CD4-positive, alpha-beta T cell treated with Interleukin-15 for 4 hours (primary cell): ENCODE data around the gene PCYT1B.
"Not testable (repeated sequence)": the region's sequence is repeated elsewhere in the genome, so short reads cannot be mapped to it uniquely, and the experiment has no call there.

Experiments
- DNase-seq: peaks from one replicate; pipeline ENCODE4 v3.0.0-alpha.2; 2020; ENCODE audit warnings: low spot score

The PCYT1B gene

DNA sequence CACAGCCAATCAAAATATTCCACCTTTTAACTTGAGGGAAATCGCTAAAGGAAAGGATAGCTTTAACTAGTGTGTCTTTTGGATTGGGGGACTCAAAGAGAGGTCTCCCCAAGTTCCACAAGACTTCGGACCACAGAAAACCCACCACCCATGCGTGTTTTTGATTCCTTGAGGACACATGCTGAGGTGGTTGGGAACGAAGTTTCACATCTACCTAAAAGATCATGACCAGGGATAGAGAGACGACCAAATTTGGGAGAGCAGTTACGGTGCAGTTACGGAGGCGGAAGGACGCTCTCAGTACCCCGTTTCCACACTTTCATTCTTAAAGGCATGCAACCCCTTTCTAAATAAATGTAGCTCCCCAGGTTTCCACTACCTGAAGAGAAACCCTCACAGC, 1.1 kb downstream of the PCYT1B start:
- DNase-seq = no peak

DNA sequence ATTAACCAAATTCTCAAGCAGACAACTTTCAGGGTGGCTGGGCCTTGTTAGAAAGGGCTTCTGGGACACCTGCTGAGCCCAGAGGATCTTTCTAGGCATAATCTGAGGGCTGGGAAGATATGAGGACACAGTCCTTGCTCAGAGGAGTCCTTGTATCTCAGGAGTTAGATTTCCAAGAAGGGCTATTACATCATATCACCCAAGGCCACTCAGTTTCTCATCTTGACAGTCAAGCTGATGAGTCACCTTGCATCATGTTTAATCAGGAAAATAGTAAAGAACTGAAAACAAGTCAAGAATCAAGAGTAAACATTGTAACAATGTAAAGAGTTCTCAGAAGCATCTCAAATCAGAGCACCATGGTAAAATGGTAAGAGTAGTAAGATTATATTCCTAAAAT, 4.0 kb downstream of the PCYT1B start:
- DNase-seq = no peak

DNA sequence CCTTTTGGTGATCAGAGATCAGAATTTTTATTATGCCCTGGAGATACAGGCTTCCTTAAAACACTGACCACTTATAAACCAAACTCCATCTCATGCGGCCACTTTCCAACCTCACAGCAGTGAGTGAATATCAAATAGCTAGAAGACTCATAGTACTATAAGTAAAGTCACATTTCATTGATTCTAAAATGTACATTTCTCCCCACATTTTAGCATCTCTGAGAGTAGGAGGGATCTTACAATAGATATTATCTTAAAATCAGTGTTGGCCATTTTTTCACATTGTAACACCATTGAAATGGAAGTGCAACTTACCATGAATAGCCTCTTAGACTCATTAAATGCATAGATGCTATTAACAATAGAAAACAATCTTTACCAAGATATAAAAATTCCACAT, 17.4 kb downstream of the PCYT1B start:
- no peak for DNase-seq

DNA sequence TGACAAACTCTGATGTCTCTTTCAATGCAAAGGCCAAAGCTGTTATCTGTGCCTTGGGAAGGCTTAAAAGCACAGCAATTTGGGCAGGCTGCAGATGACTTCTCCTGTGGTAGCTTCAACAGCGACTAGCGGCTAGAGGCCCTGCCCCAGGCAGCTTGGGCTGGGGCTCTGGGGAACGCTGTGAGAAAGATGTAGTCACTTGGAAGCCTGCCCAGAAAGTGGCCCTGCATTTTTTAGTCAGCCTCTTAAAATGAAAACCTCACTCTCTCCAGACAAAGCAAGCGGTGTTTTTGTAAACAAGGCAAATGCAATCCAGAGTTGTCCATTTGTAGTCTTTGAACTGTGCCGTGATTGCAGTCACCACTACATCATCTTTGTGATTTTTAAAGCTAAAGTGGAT, 27.5 kb downstream of the PCYT1B start:
- no peak for DNase-seq

DNA sequence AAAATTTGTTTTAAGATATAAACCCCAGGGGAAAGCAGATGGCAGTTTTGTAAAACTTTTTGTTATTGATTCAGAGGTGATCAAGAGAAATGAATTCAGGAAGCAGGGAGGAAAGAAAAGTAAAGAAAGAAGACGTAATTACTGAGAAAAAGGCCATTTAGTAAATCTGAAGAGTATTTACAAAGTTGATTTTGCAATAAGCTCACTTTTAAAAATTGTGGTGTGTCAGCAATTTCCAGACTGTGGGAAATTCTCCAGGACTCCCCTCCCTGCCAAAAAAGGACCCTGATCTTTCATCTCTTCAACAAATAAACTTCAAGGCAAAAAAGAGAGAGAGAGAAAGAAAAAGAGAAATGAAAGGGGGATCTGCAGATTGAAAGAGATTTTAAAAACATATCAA, 36.6 kb downstream of the PCYT1B start:
- DNase-seq = no peak

DNA sequence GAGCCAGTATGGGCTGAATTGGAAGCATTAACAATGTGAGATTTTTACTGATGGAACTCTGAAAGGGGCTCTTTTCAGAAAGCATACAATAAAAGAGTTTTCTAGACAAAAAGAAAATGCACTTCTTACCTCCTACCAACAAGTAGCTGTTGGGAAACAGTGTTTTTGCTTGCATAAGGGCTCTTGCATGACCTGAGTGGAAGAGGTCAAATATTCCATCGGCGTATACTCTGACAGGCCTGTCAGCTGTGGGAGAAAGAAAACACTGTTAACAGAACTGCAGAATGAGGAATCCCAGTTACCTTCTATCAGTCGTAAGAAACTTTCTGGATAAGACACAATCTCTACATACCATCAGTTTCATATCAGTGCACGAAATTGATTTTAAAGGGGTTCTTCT, 39.5 kb downstream of the PCYT1B start:
- DNase-seq = no peak

DNA sequence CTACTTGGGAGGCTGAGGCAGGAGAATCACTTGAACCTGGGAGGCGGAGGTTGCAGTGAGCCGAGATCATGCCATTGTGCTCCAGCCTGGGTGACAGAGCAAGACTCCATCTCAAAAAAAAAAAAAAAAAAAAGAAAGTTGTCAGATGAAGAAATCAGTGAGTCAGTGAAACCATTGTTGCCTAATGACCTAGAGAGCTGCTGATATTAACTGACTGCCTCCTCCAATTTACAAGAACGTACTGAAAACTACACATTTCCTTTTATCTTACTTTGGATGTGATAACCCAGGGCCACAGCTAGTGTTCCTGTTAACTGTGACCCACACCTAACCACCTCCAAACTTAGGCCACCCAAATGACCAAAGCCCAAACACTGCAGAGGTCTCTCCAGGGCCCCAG, 41.2 kb downstream of the PCYT1B start:
- DNase-seq = not testable (repeated sequence)

DNA sequence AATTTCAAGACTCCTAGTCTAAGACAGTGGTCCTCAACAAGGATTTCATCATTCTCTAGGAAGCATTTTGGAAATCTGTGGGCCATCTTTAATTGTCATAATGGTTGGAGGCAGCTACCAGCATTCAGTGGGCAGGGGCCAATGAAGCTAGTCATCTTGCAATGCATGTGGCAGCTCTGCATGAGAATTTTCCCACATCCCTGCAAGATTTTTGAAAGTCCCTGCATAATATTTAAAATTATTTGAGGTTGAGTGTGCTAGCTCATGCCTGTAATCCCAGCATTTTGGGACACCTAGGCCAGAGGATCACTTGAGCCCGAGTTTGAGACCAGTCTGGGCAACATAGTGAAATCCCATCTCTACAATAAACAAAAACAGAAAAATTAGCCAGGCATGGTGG, 44.0 kb downstream of the PCYT1B start:
- no peak for DNase-seq

DNA sequence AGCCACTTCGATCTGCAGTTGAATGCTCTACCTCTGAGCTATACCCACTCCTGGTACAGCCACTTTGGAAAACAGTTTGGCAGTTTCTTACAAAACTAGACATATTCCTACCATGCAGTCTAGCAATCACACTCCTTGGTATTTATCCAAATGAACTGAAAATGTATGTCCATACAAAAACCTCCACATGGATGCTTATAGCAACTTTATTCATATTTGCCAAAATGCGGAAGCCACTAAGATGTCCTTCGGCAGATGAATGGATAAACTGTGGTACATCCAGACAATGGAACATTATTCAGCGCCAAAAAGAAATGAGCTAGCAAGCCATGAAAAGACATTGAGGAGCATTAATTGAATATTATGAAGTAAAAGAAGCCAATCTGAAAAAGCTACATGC, 45.3 kb downstream of the PCYT1B start:
- no peak for DNase-seq

DNA sequence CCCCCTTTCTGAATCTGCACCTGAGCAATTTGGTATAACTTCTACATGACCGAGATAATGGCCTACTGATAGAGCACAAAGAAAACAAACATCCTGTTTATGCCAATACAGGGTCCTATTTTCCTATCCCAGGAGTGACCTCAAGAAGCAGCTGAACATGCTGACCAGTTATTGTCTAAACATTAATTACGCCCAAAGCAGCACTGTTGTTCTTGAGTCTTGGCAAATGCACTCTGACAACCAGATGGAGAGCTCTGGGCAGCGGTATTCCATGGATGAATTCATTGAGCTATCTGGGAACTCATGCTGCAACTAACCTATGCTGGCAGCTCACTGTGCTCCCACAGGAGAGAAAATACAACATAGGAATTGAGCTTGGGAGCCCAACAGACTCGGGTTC, 52.6 kb downstream of the PCYT1B start:
- DNase-seq = no peak

DNA sequence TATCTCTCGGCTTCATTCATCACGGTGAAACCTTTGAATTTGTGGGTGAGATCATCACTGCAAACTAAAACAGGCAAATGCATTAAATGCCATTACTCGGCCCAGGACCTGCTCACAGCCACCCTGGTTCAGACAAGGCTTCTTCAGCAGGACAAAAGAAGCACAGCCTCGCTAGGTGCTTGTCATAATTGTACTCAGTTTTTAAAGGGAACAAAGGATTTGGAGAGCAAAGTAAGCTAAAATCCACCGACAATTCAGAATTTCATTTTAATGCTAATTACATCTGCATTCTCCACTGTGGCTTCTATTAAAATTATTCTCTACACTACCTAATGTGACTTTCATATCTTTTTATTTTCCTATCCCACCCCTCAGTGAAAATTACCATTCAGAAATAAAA, 57.0 kb downstream of the PCYT1B start:
- no peak for DNase-seq

DNA sequence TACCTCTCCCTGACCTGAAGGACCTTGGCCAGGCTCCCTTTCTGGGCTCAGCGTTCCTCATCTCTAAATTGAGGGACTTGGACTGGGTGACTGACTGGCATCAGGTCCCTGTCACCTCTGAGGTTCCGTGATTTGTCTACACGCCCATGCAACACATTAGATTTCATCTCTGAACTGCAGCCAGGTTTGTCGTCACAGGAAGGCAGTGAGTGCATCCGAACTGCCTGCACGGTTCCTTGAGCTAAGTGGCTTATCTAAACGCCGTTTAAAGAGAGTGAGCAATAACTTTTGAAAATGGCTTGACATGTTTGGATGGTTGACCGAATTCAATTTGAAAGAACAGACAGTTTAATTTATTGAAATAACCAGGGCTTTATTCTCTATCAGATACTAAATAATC, 70.1 kb downstream of the PCYT1B start:
- no peak for DNase-seq

DNA sequence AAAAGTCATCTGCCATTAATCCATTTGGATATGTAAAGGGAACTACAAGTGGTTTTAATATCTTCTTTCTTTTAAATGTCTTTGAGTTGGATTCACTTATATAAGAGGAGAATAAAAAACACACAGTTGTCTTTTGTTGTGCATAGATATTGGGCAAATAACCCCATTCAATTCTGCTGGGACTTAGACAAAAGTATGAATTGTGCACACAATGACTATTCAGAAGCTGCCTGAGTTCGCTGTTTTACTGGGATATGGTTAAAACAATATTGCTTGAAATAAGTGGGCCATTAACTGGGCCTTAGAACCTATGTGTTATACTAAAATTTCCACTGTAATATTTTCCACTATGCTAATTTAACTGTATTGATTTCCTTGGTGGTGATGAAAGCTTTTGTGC, 71.7 kb downstream of the PCYT1B start:
- DNase-seq = no peak

DNA sequence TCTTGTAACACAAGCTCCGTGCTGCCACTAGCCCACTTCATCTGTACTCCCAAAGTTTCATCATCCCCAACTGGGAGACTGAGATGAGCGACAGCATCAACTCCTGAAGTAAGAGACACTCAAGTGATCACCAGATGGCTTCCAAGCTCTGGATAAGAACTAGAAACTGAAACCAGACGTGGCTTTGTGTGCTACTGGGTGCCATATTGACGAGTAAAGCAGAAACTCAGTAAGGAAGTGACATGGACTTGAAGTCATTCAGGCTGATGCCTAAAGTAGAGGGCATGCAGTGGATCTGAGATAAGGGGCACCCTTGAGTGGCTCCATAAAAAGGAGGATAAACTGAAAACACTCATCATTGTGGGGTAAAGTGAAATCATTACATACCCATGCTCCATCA, 72.4 kb downstream of the PCYT1B start:
- DNase-seq = no peak

DNA sequence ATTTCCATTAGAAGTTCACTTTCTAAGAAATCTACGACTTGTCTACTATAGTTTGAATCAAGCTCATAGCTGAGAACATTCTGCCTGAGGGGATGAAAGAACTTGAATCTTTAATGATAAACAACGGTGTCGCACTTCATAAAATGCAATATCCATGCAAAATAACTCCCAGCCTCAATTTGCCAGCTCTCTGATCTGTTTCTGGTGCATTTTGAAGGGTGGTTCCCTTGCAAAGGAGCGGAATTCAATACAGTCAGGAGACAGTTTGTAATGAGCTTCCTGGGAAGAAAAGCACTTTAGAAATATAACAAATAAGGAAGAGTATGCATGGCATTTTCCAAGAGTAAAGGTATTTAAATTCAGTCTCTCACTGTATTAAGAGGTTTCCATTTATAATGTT, 80.0 kb downstream of the PCYT1B start:
- DNase-seq = no peak

DNA sequence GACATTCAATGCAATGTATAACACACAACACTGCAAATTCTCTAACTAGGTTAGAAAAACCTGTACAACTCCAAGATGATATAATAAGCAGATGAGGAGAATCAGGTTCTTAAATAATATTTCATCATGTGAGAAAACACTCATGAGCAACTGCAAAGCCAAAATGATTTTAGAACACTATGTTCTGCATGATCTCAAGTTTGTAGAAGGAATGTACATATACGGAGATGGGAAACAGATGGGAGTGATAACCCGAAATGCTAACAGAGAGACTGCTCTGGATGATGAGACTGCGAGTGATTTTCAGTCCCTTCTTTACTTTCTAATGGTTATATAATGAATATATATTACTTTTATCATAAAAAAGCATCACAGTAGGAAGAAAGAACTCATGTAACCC, 80.9 kb downstream of the PCYT1B start:
- DNase-seq = no peak

DNA sequence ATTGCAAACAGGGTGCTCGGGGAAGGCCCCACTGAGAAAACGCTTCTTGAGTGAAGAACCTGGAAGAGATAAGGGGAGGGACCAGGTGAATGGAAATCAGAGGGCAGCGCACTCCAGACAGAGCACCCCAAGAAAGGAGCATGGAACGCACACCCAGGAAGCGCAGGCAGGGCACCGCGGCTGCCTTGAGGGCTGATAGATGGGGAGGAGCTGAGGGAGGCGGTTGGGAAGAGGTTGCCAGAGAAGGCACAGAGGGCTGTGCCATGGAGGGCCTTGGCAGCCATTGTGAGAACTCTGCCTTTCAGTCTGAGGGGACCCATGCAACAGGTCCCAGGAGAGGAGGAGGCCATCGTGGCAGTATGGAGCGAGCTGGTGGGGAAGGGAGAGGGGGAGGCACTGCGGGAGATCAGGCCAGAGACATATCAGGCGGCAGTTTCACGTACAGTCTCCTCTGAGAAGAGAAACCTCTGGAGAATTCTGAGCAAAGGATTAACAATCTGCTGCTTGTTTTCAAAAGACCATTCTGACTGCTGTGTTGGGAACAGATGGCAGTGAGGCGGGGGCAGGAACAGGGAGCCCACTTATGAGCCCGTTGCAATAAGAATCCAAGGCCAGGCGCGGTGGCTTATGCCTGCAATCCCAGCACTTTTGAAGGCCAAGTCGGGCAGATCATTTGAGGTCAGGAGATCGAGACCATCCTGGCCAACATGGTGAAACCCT, 83.7 kb downstream of the PCYT1B start:
- no peak for DNase-seq

DNA sequence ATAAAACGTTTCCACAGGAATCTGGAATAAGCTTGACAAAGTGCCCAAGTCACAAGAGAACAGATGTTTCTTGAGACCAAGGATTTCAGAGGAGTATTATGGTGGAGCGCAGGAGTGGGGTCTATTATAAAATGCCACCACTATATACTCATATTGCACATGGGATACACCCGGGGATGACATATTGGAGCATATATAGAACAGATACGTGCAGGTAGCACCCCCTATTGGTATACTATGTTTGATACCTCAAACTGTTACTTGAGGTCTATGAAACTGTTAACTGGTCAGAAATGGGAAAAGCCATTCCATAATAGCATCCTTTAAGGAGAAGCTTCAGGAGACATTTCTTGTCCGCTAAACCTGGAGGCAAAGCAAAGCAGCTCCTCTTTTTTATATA, 86.0 kb downstream of the PCYT1B start:
- DNase-seq = no peak

DNA sequence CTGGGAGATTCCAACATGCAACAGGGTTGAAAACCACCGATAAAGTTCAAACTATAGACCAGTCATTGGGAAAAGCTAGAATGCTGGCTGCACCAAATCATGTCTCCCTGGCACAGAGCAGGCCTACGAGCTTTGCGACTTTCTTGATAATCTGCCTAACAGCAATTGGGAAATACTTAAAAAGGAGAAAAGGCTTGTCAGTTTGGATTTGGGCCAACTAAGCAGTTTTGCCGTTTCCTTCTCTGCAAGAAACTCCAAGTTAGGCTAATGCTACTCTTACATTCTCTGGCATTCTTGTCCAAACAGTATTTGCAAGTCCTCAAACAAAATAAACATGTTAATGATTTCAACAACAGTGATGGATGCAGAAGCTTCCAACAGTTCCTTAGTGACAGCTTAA, 94.1 kb downstream of the PCYT1B start:
- DNase-seq = no peak

DNA sequence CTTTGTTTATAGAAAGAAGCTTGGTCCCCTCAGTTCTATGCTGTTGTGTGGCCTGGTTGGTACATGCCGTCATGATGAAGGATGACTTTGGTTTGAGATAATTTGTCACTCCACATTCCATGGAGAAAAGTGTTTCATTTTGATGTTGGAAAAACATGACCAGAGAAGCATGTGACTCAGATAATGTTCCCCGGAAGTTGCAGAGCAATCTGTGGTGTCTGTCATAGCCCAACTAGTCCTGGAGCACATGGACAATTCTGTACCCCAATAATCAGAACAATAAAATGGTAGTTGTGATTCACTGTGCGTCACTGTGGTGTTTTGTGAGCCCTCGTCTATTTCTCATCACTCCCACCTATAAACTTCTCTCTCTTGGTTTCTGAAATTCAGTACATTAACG, 97.0 kb downstream of the PCYT1B start:
- no peak for DNase-seq

DNA sequence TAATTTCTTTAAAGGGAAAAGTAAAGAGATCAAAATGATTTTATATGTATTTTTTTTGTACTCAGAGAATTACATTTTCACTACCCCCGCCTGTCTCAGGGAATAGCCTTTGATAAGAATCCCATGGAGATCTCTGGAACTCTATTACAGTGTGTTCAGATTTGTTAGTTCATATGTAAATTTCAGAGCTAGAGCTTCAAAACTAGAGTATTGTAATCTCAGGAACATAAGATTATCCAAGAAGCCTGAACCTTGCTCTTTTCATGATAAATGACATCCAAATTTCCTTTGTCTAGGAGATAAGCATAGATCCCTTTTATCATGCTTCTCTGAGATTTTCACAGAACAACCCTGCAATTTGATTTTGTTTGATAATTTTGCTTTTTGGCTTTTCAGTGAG, 99.2 kb downstream of the PCYT1B start:
- DNase-seq = no peak

DNA sequence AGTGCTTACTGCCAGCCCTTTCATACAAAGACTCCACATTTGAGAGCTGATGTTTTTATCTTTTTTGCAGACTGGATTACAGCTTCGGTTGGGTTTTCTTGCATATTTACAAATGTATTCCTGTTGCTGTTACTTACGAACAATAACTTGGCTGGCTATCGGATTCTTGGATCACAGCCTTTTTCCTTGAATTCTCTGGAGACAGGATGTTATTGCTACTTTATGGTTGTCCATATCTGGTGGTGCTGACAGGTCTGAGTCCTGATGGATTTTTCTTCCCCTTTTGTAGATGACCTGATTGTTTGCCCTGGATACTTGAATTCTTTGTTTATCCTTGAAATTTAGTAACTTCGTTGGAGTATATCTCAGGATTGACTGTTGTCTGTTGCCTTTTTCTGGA, 104.4 kb downstream of the PCYT1B start:
- DNase-seq = no peak

DNA sequence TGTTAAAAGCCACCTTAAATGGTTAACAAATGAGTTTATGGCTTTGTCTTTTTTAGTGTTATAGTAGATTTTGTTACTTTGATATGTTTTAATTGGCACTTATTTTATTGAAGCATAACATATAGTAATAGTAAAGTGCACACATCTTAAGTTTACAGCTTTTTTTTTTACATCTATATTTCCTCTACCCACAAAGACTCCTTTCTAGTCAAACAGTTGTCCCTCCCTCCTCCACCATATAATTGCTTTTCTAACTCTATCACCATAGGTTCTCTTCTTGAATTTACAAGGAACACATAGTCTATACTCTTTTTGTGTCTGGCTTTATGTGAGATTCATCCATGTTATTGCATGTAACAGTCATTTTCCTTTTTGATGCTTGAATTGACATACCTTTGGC, 110.6 kb downstream of the PCYT1B start:
- DNase-seq = no peak

DNA sequence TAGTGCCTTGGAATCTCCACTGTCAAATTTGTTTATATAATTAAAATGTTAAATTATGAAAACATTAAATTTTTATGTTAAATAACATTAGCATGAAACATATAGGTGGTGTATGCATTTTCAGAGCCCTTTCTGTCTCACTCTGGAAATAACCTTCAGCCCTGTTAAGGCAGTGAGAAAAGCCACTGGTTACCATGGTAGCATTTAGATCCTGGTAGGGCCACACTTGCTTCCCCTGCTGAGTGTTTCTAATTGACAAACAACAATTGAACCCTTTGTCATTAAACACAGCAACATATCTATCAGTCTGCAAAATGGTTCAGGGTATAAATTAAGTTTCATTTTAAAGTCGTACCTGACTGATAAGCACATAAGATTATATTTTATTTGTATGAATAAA, 118.5 kb downstream of the PCYT1B start:
- no peak for DNase-seq

DNA sequence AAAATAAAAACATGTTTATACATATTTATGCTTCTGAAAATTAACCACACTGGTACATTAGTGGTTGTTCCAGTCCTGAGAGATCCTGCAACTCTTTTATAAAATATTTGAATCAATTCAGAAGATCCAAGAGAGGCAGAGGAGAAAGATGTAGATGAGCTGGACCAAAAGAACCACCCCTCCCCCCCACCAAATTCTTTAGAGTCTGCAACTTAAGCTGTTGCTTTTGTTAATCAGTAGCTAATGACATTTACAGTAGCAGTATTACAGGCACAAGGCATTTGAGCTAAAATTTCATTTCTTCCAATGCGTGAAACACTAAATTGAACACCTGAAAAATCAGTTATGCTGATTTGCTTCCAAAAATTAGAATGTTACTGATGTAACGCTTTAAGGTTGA, 120.5 kb downstream of the PCYT1B start:
- no peak for DNase-seq
